HG03095 (cell line): Measurements from ENCODE around the gene CHST3.
"Not testable (repeated sequence)": the region's sequence is repeated elsewhere in the genome, so short reads cannot be mapped to it uniquely, and the experiment has no call there.

Source experiments
- ATAC-seq: cut with Tn5 transposase; IDR thresholded peaks from one replicate; pipeline ENCODE4 v1.9.1; 2021; ENCODE audit warnings: moderate library complexity; ENCODE audit not compliant: unreplicated experiment

The CHST3 gene

DNA sequence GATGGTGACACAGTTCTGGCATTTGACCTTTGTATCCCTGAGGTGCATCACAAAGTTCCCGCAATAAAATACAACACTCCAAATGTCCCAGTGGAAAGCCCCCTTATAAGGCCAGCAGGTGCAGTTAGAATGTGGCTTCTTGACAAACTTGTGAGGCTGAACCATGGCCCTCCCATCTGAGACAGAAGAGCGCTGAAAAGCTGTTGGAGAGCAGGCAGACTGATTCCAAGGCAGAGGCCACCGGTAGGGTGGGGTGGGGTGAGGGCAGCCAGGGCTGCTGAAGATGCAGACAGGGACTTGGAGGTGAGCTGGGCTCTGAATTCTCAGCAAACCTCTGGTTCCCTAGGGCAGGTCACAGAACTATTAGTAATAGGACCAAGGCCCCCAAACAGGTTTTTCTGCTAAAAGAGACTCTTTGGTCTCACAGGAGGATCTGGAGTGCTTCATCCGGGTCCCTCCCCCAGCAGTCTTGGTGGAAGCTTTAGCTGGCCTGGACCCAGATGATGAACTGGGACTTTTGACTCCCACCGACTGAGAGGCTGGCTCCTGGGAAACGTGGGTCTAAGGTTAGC, 15.6 kb upstream of the CHST3 start:
- ATAC-seq: no peak

DNA sequence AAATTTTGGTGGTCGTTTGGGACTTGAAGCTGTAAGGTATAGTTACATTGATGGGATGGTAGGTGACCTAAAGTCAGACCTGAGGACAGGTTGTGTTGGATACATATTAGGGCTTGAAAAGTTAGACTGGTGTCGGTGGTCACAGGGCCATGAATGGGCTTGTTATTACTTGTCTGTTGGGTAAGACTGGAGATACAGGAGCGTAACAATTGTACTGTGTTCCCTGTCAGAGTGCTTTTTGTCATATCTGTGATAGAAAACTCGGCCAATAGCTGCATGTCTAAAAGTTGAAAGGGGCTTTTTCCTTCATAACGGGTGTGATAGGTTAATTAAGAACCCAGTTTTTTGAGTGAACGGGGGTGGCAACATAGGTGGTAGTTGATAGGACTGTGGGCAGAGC, 13.5 kb upstream of the CHST3 start:
- ATAC-seq: no peak

DNA sequence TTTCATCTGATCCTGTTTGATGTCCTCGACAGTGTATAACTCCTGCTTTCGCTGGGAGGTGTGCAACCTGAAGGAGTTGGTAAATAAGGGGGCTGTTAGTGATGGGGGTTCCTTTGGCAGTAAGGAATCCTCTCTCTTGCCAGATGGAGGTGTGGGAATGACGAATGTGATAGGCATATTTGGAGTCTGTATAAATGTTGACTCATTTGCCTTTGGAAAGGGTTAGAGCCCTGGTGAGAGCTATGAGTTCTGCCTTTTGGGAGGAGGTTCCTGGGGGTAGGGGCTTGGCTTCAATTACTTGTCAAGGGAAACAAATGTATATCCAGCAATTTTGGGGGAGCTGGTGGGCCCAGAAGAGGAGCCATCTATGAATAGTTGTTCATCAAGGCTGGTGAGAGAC, 11.4 kb upstream of the CHST3 start:
- ATAC-seq: no peak

DNA sequence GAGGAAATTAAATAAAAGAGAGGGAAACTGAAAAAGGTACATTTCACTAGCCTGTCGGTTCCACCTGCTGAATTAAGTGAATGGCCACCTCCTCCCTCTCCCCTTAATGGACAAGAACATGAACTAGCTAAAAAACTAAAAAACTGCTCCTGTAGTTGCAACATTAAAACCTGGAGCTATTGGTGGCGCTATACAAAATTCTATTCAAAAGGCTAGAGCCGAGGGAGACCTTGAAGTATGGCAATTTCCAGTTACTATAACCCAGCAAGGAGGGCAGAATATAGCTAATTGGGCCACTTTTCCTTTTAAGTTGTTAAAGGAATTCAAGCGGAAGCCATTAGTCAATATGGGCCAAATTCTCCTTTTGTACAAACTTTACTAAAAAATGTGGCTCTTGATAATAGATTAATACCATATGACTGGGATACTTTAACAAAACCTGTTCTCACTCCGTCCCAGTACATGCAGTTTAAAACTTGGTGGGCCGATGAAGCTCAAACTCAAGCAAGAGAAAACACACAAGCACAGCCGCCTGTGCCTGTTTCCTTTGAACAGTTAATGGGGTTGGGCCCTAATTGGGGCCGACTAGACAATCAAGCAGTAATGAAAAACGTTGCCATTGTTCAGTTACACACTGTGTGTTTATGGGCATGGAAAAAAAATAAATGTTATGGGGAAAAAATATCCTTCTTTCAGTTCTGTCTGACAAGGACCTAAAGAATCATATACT, 6.5 kb upstream of the CHST3 start:
- ATAC-seq: no peak

DNA sequence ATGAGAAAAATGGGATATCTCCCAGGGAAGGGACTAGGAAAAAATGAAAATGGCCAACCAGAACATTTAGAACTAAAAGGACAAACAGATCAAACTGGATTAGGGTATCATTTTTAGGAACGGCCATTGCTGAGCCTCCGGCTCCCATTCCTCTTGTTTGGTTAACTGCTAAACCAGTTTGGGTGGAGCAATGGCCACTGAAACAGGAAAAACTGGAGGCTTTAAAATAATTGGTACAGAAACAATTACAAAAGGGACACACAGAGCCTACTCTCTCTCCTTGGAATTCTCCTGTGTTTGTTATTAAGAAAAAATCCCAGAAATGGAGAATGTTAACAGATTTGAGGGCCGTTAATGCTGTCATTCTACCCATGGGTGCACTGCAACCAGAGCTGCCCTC, 4.7 kb upstream of the CHST3 start:
- no peak for ATAC-seq

DNA sequence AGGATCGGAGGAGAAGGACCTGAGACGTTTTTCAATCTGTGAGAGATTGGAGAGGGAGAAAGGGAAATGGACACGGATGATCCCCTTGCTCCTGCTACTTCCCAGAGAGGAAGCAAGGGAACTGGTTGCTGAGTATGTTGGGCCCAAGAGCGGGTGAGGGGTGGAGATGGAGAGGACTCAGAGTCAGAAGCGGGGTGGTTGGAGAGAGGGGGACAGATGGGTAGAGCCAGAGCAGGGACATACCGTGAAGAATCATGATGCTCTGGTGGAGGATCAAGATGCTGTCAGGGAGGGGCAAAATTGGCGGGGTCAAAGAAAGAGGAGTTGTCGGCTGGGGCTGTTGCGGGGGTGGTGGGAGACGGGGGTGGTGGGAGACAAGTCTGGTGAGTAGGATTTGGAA, 2.4 kb upstream of the CHST3 start:
- ATAC-seq: no peak

DNA sequence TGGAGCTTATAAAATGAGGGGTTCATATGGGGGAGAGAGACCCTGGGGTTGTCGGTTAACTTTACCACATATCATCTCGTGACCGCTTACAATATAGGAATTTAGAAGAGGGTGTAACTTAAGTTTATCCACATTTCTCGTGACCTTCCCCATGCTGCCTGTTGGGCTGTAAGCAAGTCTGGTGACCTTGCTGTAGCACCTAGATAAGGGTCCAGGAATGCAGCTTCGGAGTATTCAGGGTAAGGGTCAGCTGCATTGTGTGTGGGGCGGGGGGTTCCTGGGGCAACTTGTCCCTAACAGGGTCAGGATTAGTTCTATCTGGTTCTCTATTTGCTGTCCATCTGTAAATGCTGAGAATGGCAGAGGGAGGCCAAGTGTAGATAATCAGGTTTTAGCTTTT, 1.3 kb upstream of the CHST3 start:
- no peak for ATAC-seq

DNA sequence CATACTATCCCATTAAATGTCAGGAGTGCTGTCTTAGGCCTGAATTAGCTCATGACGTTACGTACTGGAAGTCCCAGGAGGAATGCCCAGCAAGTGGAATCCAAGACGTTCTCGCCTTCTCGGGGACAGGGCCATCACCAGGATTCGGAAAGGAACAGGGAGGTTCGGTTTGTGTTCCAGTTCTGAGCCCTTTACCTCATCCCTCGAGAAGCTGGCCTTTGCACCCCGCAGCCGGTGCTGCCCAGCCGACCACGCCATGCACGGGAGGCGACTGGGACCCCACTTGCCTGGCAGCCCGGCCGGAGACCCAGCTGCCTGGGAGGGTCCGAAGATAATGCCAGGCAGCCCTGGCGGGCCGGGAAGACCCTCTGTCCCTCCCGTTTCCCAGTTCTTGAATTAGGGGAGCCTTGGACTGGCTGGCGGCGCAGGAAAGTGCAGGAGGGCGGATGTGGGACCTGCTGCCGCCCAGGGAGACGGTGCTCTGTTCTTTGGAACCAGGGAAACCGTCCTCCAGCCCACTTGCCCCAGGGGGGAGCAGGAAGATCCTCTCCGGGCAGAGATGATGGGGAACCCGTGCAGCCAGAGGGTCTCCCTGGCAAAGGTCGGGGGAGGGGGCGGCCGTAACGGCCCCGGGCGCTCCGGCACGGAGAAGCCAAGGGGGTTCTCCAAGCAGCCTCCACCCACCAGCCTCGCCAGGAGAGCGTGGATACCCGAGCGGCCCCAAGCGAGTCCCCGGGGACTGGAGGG, 671 bp upstream of the CHST3 start:
- no peak for ATAC-seq

DNA sequence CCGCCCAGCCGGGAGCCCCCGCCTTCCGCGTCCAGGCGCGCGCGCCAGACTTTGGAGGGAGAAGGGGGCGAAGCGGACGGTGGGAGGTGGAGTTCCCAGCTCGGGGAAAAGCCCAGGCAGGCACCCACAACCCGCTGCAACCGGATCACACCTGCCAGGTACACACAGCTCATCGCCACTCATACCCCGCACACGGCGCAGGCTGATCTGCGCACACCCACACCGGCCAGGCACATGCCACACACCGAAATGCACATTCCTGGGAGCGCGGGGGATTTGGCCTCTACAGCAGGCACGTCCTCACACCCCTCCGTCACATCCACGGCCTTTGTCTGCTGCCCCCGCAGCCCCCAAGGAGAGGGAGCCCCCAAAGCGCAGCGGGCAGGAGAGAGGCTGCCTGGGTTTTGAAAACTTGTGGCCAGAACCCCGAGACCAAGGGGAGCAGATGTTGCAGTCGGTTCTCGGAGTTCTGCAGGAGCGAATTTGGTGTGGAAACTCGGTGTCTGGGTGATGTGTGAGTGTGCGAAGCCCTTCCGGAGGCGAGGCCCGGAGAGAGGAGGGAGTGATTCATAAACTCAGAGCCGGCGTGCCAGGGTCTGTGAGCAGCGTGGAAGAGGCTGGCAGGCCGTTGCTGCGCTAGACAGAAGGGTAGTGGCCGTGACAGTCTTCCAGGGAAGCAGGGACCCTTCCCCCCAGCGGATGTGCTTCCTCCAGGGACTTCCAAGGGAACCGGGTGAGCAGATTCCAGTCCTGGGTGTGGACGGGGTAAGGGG, 734 bp downstream of the CHST3 start:
- no peak for ATAC-seq

DNA sequence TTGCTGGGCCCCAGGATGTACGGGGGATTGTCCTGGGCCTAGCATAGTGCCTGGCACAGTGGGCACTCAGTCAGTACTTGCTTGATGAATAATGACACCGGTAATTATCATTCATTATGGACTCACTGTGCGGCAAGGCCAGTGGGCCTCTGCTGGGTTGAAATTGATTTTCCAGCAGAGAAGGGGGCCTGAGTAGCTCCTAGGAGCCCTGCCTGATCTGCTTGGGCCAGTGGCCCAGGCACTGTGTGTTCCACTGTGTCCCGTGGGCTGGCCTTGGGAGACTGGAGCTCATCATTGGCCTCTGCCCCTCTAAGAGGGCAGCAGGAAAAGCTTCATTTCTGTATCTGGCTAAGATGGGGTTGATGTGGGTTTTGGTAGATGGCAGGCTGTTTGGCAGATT, 1.4 kb downstream of the CHST3 start:
- no peak for ATAC-seq

DNA sequence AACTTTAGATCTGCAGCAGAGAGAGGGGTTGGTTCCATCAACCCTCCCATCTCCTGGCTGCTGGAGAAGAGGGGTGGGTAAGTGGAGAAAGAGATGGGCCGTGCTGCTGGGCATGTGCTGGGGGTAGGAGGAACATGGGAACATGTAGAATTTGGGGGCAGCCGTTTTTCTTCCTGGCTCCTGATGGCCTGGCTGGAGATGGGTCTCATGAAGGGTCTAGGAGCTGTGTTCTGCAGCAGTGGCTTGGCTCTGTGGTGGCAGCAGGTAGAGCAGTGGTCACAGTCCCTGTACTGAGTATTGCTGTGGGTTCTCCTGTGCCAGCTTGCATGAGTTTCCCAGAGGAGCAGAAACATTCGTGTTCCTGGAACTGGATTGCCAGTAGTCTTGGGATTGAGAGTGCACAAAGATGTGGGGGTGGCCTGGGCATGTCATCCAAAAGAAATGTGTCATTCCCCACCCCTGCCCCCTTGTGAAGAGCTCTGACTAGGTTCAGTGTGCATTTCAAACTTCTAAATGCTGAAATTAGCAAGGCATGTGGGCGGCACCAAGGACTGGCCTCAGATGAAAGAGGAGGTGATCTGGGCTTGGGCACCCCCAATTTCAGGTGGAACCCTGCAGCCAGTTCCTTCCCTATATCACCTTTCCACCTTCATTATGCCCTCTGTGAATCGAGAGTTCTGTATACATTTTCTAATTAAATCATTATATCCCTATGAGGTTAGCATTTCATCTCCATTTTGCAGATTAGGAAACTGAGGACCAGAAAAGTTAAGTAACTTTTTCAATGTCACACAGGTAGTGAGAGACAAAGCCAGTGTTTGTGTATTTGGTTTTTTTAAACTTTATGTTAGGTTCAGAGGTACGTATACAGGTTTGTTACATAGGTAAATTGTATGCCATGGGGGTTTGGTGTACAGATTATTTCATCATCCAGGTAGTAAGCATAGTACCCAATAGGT, 2.1 kb downstream of the CHST3 start:
- no peak for ATAC-seq

DNA sequence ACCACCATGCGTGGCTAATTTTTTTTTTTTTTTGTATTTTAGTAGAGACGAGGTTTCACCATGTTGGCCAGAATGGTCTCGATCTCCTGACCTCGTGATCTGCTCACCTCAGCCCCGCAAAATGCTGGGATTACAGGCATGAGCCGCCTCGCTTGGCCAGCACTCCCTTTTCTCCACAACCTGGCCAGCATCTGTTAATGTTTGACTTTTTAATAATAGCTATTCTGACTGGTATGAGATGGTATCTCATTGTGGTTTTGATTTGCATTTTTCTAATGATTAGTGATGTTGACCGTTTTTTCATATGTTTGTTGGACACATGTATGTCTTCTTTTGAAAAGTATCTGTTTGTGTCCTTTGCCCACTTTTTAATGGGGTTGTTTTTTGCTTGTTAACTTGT, 3.8 kb downstream of the CHST3 start:
- ATAC-seq: not testable (repeated sequence)

DNA sequence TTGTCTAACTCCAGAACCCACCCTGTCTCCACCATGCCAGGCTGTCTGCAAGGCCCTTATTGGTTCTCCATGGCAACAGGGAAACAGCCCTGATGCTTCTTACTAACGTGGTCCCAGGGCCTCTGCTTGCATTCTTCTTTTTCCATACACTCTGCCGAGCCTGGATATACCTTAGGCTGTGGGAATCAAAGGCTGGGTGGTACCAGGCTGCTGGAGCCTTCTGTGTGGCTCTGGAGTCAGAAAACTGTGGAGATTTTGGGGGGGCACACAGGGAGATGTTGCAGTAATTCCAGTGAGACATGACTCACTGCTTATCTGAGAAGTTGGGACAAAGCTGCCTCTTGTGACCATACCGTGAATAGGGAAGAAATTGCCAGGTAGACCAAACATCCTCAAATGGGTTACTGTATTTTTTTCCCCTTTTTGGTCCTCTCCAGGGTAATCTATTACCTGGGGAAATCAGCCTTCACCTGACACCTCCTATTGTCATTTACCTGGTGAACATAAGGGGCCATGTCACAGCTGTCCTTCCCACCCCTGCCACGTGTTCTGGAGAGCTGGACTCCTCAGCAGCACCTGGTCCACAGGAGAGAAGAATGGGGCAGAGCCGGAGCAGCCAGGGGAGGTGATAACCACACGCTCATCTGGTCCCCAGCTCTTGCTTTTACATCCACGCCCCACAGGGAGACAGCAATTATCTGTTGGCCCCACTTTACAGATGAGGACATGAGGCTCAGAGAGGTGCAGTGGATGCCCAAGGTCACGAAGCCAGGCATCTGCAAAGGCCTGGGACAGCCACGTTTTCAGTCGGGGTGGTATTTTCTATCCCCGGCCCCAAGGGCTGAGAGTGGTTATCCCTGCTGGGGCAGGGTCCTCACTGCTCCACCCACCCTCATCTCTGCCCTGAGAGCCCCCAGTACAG, 4.6 kb downstream of the CHST3 start:
- no peak for ATAC-seq

DNA sequence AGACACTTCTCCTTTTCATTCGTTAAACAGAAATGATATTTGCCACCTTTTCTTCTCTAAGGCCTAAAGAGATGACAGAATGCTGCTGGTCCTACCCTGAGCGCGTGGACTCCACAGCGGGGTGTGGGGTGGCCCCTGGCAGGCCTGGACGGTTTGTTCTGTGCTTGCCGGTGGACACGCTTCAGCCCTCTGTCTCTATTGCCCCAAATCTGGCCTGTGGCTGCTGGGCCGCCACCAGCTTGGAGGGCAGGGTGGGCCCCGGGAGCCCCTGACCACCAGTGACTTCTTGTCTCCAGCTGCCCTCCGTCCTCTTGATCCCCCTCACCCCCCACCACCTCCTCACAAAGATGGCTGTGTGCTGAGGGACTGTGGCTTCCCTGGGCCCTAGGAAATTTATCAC, 5.7 kb downstream of the CHST3 start:
- ATAC-seq: no peak

DNA sequence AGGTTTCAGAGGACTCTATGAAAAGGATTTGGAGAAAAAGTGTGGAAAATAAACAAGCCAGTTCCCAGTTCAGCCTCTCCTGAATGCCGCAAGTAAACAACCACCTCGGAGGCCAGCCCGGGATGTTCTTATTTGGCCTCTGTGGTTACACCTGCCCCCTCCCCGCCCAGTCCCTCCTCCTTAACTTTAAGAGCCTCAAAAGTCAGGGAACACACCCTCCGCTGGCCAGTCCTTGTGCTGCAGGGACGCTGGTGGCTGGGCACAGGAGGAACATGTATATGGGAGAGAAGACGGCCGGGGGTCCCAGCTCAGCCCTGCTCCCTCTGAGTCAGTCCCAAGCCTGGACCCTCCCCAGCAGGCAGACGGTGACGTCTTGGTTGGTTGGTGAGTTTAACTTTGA, 6.1 kb downstream of the CHST3 start:
- ATAC-seq: no peak

DNA sequence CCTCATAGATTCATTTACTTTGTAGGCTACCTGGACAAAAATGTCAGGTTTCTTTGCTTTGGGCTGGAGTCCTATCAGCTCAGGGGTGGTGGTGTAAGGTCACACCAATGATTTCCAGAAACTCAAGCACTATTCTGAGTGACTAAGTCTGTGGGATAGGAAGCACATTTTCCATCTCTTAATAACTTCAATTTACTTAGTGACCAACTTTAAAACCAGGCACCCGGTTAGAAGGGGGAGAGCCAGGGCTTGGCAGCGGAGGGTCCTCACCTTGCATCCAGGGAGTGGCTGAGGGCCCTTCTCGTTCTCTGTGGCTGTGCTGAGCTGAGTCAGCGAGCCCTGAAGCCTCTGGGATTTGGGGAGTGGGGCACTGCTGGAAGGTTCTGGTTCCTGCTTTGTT, 6.7 kb downstream of the CHST3 start:
- no peak for ATAC-seq

DNA sequence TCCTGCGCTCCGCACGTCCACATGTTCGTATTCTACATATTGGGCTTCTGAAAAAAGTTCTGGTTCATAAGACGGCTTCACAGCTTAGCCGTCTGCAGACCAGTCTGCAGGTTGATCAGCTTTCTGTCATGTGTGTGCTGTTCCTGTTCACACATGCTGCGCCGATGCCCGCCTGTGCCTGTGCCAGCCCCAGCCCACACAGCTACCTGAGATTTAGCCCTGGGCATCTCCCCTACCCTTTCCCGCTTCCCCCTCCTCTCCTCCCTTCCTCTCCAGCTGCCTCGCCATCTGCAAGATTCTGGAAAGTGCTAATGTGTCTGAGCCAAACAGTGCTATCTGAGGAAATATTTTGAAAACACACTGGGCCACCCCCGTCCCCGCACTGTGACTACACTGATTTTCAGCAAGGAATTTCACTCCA, 7.1 kb downstream of the CHST3 start:
- ATAC-seq: no peak

DNA sequence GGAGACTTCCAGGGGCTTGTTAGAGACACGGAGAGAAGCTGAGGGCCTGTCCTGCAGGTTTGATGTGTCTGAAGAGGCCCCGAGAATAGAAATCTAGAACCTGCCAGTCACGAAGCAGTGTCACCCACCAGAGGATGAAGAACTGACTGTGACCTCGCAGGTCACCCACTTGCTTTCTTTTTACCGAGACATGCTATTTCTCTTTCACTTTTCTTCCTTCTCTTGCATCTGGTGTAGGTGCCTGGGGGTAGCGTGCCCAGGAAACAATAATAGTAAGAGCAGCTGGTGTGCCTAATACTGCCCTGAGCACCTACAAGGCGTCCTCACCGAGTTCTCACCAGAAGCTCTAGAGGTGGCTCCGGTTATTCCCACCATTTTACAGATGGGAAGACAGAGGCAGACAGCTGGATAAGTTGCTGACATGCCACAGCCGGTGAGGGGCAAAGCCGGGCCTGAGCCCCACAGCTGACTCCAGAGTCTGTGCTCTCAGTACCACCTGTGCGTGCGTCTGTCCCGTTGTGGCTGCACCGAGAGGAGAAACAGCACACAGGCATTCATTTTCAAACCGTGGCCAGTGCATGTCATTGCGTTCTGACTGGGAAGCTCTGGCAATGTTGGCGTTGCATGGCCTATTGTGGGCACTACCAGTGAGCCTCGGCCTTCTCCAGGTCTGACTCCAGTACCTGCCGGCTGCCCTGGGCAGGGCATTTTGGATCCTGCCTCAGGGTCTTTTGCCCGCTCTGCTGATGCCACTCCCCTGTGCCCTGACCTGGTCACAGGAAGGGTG, 7.8 kb downstream of the CHST3 start:
- ATAC-seq: no peak
